OCI-LY1 (cell line): ENCODE data around the gene CLIP2.

ENCODE experiments used
- H2AFZ ChIP-seq: fragments of 200-600 bp; sonication (generic), shearing (Covaris generic); 2 replicates; pipeline ENCODE4 v1.6.0; 2014; ENCODE audit warnings: antibody characterized with exemption, mild to moderate bottlenecking, low read length
- H3F3A ChIP-seq: fragments of 200-600 bp; sonication (generic), shearing (Covaris generic); 2 replicates; pipeline ENCODE4 v1.6.0; 2014; ENCODE audit warnings: mild to moderate bottlenecking, antibody characterized with exemption, low read length, moderate library complexity; ENCODE audit not compliant: insufficient read depth
- H3K27ac ChIP-seq: fragments of 200-600 bp; sonication (generic); 2 replicates; pipeline ENCODE4 v1.5.1; 2014; ENCODE audit warnings: low read length, mixed run types, mild to moderate bottlenecking, low read depth; ENCODE audit not compliant: poor library complexity, severe bottlenecking
- H3K27me3 ChIP-seq: fragments of 200-600 bp; sonication (generic); 2 replicates; pipeline ENCODE4 v1.6.0; 2014; ENCODE audit warnings: antibody characterized with exemption, mild to moderate bottlenecking, low read length, moderate library complexity; ENCODE audit not compliant: insufficient read depth
- H3K36me3 ChIP-seq: fragments of 200-600 bp; sonication (generic); 2 replicates; pipeline ENCODE4 v1.6.1; 2014; ENCODE audit warnings: mild to moderate bottlenecking, antibody characterized with exemption, low read length, moderate library complexity, mixed read lengths; ENCODE audit not compliant: insufficient read depth
- H3K4me1 ChIP-seq: fragments of 200-600 bp; sonication (generic); 2 replicates; pipeline ENCODE4 v1.5.1; 2014; ENCODE audit warnings: mild to moderate bottlenecking, low read length, moderate library complexity; ENCODE audit not compliant: insufficient read depth, severe bottlenecking
- H3K4me2 ChIP-seq: fragments of 200-600 bp; sonication (generic), shearing (Covaris generic); 2 replicates; pipeline ENCODE4 v1.6.1; 2014; ENCODE audit warnings: low read length
- H3K4me3 ChIP-seq: fragments of 200-600 bp; sonication (generic); 2 replicates; pipeline ENCODE4 v1.5.1; 2014; ENCODE audit warnings: low read length, low read depth, mild to moderate bottlenecking, mixed read lengths; ENCODE audit not compliant: poor library complexity, severe bottlenecking
- H3K79me2 ChIP-seq: fragments of 200-600 bp; shearing (Covaris generic); 2 replicates; pipeline ENCODE4 v1.6.1; 2016; ENCODE audit warnings: mixed run types, low read length, mixed read lengths; ENCODE audit not compliant: insufficient read depth
- H3K9ac ChIP-seq: fragments of 200-600 bp; sonication (generic), shearing (Covaris generic); 2 replicates; pipeline ENCODE4 v1.6.1; 2014; ENCODE audit warnings: mild to moderate bottlenecking, low read length, mixed read lengths
- H3K9me2 ChIP-seq: fragments of 200-600 bp; sonication (generic), shearing (Covaris generic); 2 replicates; pipeline ENCODE4 v1.6.1; 2014; ENCODE audit warnings: low read depth, mild to moderate bottlenecking, low read length, mixed read lengths
- H3K9me3 ChIP-seq: fragments of 200-600 bp; shearing (Covaris generic); 2 replicates; pipeline ENCODE4 v1.6.1; 2014; ENCODE audit warnings: low read length, mixed read lengths
- H4K20me1 ChIP-seq: fragments of 200-600 bp; sonication (generic), shearing (Covaris generic); 2 replicates; pipeline ENCODE4 v1.6.0; 2016; ENCODE audit warnings: mild to moderate bottlenecking, low read length; ENCODE audit not compliant: insufficient read depth
- CTCF ChIP-seq: fragments of 200-600 bp; sonication (generic), shearing (Covaris generic); IDR thresholded peaks from 2 replicates; pipeline ENCODE4 v1.5.1; 2017; ENCODE audit warnings: mild to moderate bottlenecking, antibody characterized with exemption, low read length, moderate library complexity, mixed read lengths
- EZH2 ChIP-seq: fragments of 200-600 bp; sonication (generic), shearing (Covaris generic); IDR thresholded peaks from 2 replicates; pipeline ENCODE4 v1.8.0; 2017; ENCODE audit warnings: borderline replicate concordance, mixed run types, mild to moderate bottlenecking, antibody characterized with exemption, low read length, moderate library complexity, mixed read lengths

The CLIP2 gene

GRCh38 chr7:74449809-74450397 is 160.7 kb downstream of the CLIP2 start:
- Histone ChIP-seq H3F3A (no peaks in the 10 kb centered on the region), H3K9me2 (no peaks in the 10 kb centered on the region), H3K9me3 (no peaks in the 10 kb centered on the region), H2AFZ (no peak overlapping the region), H3K4me2 (no peak overlapping the region), H3K9ac (no peak overlapping the region), H4K20me1 (no peaks in the 10 kb centered on the region), H3K27ac (no peak overlapping the region), H3K79me2 (no peaks in the 10 kb centered on the region), H3K4me1 (no peaks in the 10 kb centered on the region), H3K36me3 (no peaks in the 10 kb centered on the region; the same call in 1 of the 2 replicates), H3K27me3 (peaks cover 8% of the 10 kb centered on the region; the same call in 1 of the 2 replicates), H3K4me3 (no peak overlapping the region)
- TF ChIP-seq CTCF (peak; percentile 91), EZH2 (no peak)

- TF ChIP-seq CTCF (no peak), EZH2 (no peak)
- H3K79me2 ChIP-seq: no peaks in the 10 kb centered on the region
- H3K27me3 ChIP-seq: peaks cover 8% of the 10 kb centered on the region; the same call in 1 of the 2 replicates
- H2AFZ ChIP-seq: no peak overlapping the region
- H3F3A ChIP-seq: no peaks in the 10 kb centered on the region
- H3K9me3 ChIP-seq: no peaks in the 10 kb centered on the region
- H3K36me3 ChIP-seq: no peaks in the 10 kb centered on the region; the same call in 1 of the 2 replicates
- no peak overlapping the region for H3K4me3 ChIP-seq
- no peak overlapping the region for H3K27ac ChIP-seq
- no peaks in the 10 kb centered on the region for H3K9me2 ChIP-seq
- H3K4me2 ChIP-seq: no peak overlapping the region
- no peak overlapping the region for H3K9ac ChIP-seq
- no peaks in the 10 kb centered on the region for H4K20me1 ChIP-seq
- no peaks in the 10 kb centered on the region for H3K4me1 ChIP-seq
Observed at GRCh38 chr7:74452748-74453321, 163.6 kb downstream of the CLIP2 start.

- Histone ChIP-seq H3K27ac (no peak within 1 kb of the TSS), H3K36me3 (no peaks in the 10 kb centered on the region; the same call in 1 of the 2 replicates), H3K4me3 (no peak within 1 kb of the TSS), H3K9ac (no peak within 1 kb of the TSS), H3K9me3 (no peaks in the 10 kb centered on the region), H3K27me3 (peaks cover 8% of the 10 kb centered on the region; the same call in 1 of the 2 replicates), H3K9me2 (no peaks in the 10 kb centered on the region), H3K4me2 (no peak within 1 kb of the TSS), H3K79me2 (no peaks in the 10 kb centered on the region), H3K4me1 (no peaks in the 10 kb centered on the region), H4K20me1 (no peaks in the 10 kb centered on the region), H2AFZ (no peak within 1 kb of the TSS), H3F3A (no peaks in the 10 kb centered on the region)
- TF ChIP-seq EZH2 (no peak), CTCF (no peak)
Observed at GRCh38 chr7:74453322-74454011, 164.3 kb downstream of the CLIP2 start, which contains the start of gene GTF2IRD1. Gene GTF2IRD1, plus strand, starts transcription at chr7:74453906. Its CDS starts 54,175 bp downstream, at chr7:74508081.
